NCI-H2107 treated with DMSO at 0.1 percent for 48 hours (cell line): Measurements from ENCODE around the gene STUB1.

Experiments
- DNase-seq: peaks from one replicate; lab custom pipeline; 2025; ENCODE audit not compliant: unreplicated experiment; lab: John Stamatoyannopoulos, UW

STUB1 gene

GRCh38 chr16:643050-643368 is 37.2 kb upstream of the STUB1 start:
- DNase-seq: no peak

DNA sequence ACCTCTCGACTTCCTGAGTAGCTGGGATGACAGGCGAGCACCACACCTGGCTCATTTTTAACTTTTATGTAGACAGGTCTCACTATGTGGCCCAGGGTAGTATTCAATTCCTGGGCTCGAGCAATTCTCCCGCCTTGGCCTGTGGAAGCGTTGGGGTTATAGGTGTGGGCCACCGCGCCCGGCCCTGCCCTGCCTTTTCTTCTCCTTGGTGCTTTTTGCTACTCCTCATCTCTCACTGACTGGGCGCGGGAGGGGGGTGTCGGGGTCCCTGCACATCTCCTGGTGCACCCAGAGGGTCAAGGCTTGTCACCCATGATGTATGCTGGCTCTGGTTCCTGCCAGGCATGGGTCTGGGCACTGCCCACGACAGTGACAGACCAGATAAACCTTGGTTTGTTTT is 35.7 kb upstream of the STUB1 start:
- DNase-seq: no peak

GRCh38 chr16:645852-646678 is 34.1 kb upstream of the STUB1 start:
- DNase-seq: no peak

DNA sequence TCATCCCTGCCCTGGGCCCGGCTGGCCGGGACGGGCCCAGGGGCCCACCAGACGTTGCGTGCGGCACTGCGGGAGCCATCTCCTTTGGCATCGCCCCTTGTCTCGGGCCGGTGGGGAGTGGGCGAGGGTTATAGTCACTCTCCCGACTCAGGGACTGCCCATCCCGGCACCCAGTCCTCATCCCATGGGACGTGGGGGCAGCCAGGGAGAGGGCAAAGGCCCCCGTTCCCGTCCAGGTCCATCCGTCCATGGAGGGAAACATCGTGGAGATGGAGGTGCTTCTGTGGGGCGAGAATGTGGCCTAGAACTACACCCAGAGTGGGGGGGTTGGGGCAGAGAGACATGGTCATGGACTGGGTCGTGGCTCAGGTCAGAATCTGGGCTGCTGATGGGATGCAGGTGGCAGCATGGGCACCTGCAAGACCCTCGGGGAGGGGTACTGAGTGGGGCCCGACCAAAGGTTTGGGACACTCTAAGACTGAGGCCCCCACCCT is 33.5 kb upstream of the STUB1 start:
- DNase-seq: no peak

GRCh38 chr16:647173-647902 is 32.9 kb upstream of the STUB1 start:
- DNase-seq: no peak

DNA sequence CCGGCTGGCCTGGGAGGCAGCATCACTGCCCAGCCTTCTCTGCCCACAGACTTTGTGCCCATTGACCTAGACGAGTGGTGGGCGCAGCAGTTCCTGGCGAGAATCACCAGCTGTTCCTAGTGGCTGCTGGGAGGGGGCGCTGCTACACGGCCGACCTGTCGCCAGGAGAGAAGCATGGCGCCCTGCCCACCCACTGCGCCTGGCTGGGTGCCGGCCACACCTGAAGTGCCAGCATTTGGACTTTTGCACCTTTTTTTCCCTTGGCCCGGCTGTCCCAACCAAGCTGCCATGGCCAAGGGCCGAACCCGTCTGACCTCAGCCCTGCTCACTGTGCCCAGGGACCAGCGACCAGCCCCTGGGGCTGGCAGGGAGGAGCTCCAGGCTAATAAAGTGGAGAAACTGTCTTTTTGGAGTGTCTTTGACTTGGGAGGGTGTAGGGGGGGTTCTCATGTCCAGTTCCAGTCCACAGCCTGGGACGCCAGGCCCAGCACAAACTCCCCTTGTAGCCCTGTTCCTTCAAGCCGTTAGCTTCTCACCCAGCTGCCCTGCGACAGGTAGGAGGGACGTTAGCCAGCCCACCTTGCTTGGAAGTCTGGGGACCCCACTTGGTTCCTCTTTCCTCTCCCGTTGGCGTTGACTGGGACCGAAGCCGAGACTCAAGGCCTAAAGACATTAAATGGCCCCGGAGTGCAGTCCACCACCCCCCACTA is 32.0 kb upstream of the STUB1 start:
- peak; percentile 13 for DNase-seq

GRCh38 chr16:648781-649589 is 31.2 kb upstream of the STUB1 start, which contains the start of gene WDR90:
TSS of gene WDR90 (plus strand) at chr16:649365. CDS start at chr16:649417, 52 bp downstream.
- DNase-seq: peak; percentile 78

- DNase-seq: no peak
Observed at GRCh38 chr16:649631-650030, 30.6 kb upstream of the STUB1 start.

DNA sequence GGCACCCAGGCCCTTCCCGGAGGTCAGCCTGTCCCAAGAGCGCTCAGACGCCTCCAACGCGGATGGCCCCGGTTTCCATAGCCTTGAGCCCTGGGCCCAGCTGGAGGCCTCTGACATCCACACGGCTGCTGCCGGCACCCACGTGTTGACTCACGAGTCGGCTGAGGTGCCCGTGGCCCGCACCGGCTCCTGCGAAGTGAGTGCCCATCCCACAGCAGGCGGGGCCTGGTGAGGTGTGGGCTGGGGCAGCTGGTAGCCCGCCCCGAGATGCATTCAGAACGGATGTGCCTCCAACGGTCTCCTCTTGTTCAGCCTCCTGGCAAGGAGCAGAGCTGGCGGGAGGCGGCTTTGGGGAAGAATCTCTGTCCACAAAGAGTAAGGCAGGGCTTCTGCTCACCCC is 28.4 kb upstream of the STUB1 start:
- no peak for DNase-seq

GRCh38 chr16:652454-653305 is 27.5 kb upstream of the STUB1 start:
- DNase-seq: no peak

GRCh38 chr16:654034-654433 is 26.2 kb upstream of the STUB1 start:
- DNase-seq: no peak

- DNase-seq: no peak
Observed at GRCh38 chr16:657487-657886, 22.7 kb upstream of the STUB1 start.

GRCh38 chr16:658679-659571 is 21.3 kb upstream of the STUB1 start:
- no peak for DNase-seq

- no peak for DNase-seq
Observed at GRCh38 chr16:659618-660017, 20.6 kb upstream of the STUB1 start.

DNA sequence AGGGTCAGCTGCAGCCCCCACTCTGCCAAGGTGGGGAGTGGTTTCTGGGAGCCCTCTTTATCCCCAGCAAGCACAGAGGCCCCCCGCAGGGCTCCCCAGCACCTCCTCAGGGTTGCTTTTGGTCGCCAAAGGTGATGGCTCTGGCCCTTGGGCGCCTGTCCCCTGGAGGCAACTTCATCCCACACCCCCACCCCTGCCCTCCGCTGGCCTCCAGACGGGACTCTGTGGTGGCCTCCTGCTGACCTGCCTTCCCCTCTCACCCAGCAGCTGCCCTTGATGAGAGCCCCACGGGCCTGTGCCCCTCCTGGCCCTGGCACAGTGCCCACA is 20.1 kb upstream of the STUB1 start:
- no peak for DNase-seq

- no peak for DNase-seq
Observed at GRCh38 chr16:660459-661183, 19.6 kb upstream of the STUB1 start.

DNA sequence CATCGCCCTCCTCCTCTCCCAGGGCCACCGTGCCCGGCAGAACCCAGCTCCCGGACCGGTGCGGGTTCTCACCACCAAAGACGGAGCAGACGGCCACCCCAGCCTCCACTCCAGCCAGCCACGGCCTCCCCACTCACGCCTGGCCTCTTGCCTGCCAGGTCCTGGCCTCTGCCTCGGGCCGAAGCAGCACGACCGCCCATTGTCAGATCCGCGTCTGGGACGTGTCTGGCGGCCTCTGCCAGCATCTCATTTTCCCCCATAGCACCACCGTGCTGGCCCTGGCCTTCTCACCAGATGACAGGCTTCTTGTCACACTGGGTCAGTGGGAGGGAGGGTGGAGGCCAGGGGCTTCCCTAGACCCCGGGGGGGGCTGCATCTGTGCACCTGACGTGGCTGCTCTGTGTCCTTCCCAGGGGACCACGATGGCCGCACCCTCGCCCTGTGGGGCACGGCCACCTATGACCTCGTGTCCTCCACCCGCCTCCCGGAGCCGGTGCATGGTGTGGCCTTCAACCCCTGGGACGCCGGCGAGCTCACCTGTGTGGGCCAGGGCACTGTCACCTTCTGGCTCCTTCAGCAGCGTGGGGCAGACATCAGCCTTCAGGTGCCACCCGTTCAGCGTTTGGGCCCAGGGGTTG is 18.9 kb upstream of the STUB1 start:
- DNase-seq: no peak

DNA sequence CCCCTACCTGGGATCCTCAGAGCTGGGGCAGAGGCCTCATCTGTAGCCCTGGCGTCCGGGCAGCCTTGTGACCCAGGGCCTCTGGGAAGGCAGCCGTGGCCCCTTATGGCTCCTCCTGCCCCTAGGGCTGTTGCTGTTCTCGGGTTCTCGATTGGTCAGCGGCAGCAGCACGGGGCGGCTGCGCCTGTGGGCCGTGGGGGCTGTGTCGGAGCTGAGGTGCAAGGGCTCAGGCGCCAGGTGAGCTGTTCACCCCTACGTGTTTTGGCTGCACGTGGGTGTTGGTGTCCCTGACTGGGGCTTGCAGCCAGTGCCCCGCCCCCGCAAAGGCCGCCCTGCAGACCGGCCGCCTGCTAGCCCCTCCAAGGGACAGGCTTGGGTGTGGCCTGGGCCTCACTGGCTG is 18.1 kb upstream of the STUB1 start:
- no peak for DNase-seq
